GM12878 (cell line): ENCODE results near the gene ADRB1. TPM values are rescaled to one million over a fixed set of nuclear protein-coding genes. Genes with fewer than 3 reads are reported as not detected.

Experiments
- ATAC-seq: fragments of 200-7000 bp; cut with Tn5 transposase; 3 replicates; pipeline ENCODE4 v1.9.1; 2020; ENCODE audit warnings: mild to moderate bottlenecking, moderate library complexity
- BruUV-seq: library from RNA; stranded (reverse); fragments of 400-500 nt; replicated peaks from 2 replicates; lab custom pipeline; 2021; lab: Mats Ljungman, UMichigan
- CTCF ChIA-PET: fragments of 300-600 bp; sonication (Branson Sonifier 250); formaldehyde crosslinking; extraction: SDS; loops from one replicate; lab custom pipeline; 2021; ENCODE audit warnings: inconsistent platforms; lab: Yijun Ruan, JAX
- POLR2A ChIA-PET: fragments of 350-600 bp; formaldehyde crosslinking; extraction: SDS; loops from one replicate; lab custom pipeline; 2021; ENCODE audit warnings: inconsistent platforms; lab: Charles Lee
- RAD21 ChIA-PET: fragments of 300-600 bp; sonication (Branson Sonifier 250); formaldehyde crosslinking; loops from one replicate; lab custom pipeline; 2023; ENCODE audit warnings: antibody characterized with exemption; ENCODE audit not compliant: unreplicated experiment; lab: Charles Lee
- SMC1A ChIA-PET: fragments of 300-600 bp; sonication (Branson Sonifier 250); formaldehyde crosslinking; loops from one replicate; lab custom pipeline; 2023; ENCODE audit not compliant: unreplicated experiment, uncharacterized antibody; lab: Charles Lee
- DNase-seq: peaks from one replicate; pipeline ENCODE4 v3.0.0-alpha.2; 2011; ENCODE audit warnings: low read depth, low spot score
- FAIRE-seq: peaks from 3 replicates; lab custom pipeline; 2011; peaks lifted over from hg19 to GRCh38; lab: Jason Lieb, UNC
- H2AFZ ChIP-seq: 2 replicates; pipeline ENCODE4 v1.6.0; 2011; ENCODE audit warnings: low read depth, low read length, control low read depth; ENCODE audit not compliant: control insufficient read depth
- H3K27ac ChIP-seq: 2 replicates; pipeline ENCODE4 v1.5.1; 2011; ENCODE audit warnings: control low read depth; ENCODE audit not compliant: control insufficient read depth, insufficient read depth
- H3K27me3 ChIP-seq, 2 experiments: replicated peaks in 1 of 2; 2 replicates each; pipeline versions ENCODE4 v1.6.0 to v1.6.1; 2011; ENCODE audit warnings: low read length in 1 of 2; ENCODE audit not compliant: control insufficient read depth in 2 of 2, insufficient read depth in 2 of 2
- H3K36me3 ChIP-seq, 2 experiments: 2 replicates each; pipeline ENCODE4 v1.5.1; 2011; ENCODE audit warnings: low read length in 1 of 2; ENCODE audit not compliant: control insufficient read depth in 2 of 2, insufficient read depth in 2 of 2
- H3K4me1 ChIP-seq: 2 replicates; pipeline ENCODE4 v1.6.1; 2011; ENCODE audit warnings: mild to moderate bottlenecking, low read length, moderate library complexity, mixed read lengths; ENCODE audit not compliant: control insufficient read depth, insufficient read depth
- H3K4me2 ChIP-seq: 2 replicates; pipeline ENCODE4 v1.6.0; 2011; ENCODE audit warnings: control low read depth; ENCODE audit not compliant: control insufficient read depth, insufficient read depth
- H3K4me3 ChIP-seq: fragments of 200-600 bp; sonication (generic); 2 replicates; pipeline ENCODE4 v1.5.1; 2016
- H3K79me2 ChIP-seq: 2 replicates; pipeline ENCODE4 v1.6.0; 2011; ENCODE audit warnings: low read length; ENCODE audit not compliant: control insufficient read depth, insufficient read depth
- H3K9ac ChIP-seq: 2 replicates; pipeline ENCODE4 v1.8.0; 2011; ENCODE audit warnings: low read length, control low read depth, mixed read lengths; ENCODE audit not compliant: control insufficient read depth, insufficient read depth
- H3K9me3 ChIP-seq: replicated peaks from 3 replicates; pipeline ENCODE4 v1.5.1; 2011; ENCODE audit warnings: mild to moderate bottlenecking, low read length; ENCODE audit not compliant: control insufficient read depth, insufficient read depth
- H4K20me1 ChIP-seq: 2 replicates; pipeline ENCODE4 v1.6.0; 2011; ENCODE audit not compliant: control insufficient read depth, insufficient read depth
- BCL11A ChIP-seq: IDR thresholded peaks from 2 replicates; pipeline ENCODE4 v1.6.1; 2011; ENCODE audit warnings: low read depth, low read length
- CREM ChIP-seq: IDR thresholded peaks from 2 replicates; pipeline ENCODE4 v1.6.1; 2014; ENCODE audit warnings: antibody characterized with exemption, low read depth
- EED ChIP-seq: sonication (generic); IDR thresholded peaks from 2 replicates; pipeline ENCODE4 v1.6.1; 2016; ENCODE audit warnings: antibody characterized with exemption, low read depth
- FOS ChIP-seq: IDR thresholded peaks from 3 replicates; pipeline ENCODE4 v1.6.1; 2011; ENCODE audit warnings: borderline replicate concordance; ENCODE audit not compliant: insufficient read length; ENCODE audit errors: extremely low read depth
- IRF4 ChIP-seq: IDR thresholded peaks from 2 replicates; pipeline ENCODE4 v1.6.1; 2011; ENCODE audit warnings: low read depth, low read length
- JUNB ChIP-seq: IDR thresholded peaks from 2 replicates; pipeline ENCODE4 v1.6.1; 2016; ENCODE audit warnings: antibody characterized with exemption, mild to moderate bottlenecking
- NKRF ChIP-seq: fragments of 450-650 bp; conservative IDR thresholded peaks from 2 replicates; pipeline ENCODE4 v1.6.1; 2017; ENCODE audit warnings: mild to moderate bottlenecking, moderate library complexity
- RBBP5 ChIP-seq: fragments of 200-600 bp; sonication (generic); conservative IDR thresholded peaks from 2 replicates; pipeline ENCODE4 v1.6.1; 2016
- RUNX3 ChIP-seq: IDR thresholded peaks from 2 replicates; pipeline ENCODE4 v1.6.1; 2012; ENCODE audit warnings: low read length, inconsistent platforms
- TCF3 ChIP-seq: IDR thresholded peaks from 2 replicates; pipeline ENCODE4 v1.6.1; 2012; ENCODE audit warnings: low read depth, mild to moderate bottlenecking, low read length, borderline replicate concordance; ENCODE audit not compliant: insufficient read depth
- WRNIP1 ChIP-seq: IDR thresholded peaks from 2 replicates; pipeline ENCODE4 v1.6.1; 2011; ENCODE audit warnings: low read depth, low read length, improper control_type of control experiment, borderline replicate concordance
- WGBS: methylation state at CpG from one replicate; pipeline ENCODE4 v1.1.6; 2016; ENCODE audit warnings: low lambda C conversion rate; ENCODE audit not compliant: insufficient replicate concordance, insufficient coverage; ENCODE audit errors: missing lambda C conversion rate; 5-methylcytosine and 5-hydroxymethylcytosine counted together
- in situ Hi-C: fragments of 300-500 bp; cut with MboI; formaldehyde crosslinking; loops from 9 replicates; pipeline ENCODE4 v1.14.3; 2018; ENCODE audit warnings: mixed read lengths
- intact Hi-C: fragments of 100-400 bp; cut with micrococcal nuclease; formaldehyde crosslinking; loops from one replicate; pipeline ENCODE4 v1.14.2; 2022; ENCODE audit not compliant: unreplicated experiment
- polyA plus RNA-seq, 11 experiments: library from polyadenylated mRNA; depleted of rRNA in 4 of 11; unstranded in 6 of 11; stranded (reverse) in 5 of 11; fragments of >200 nt; fragmentation: Nextera tagmentation in 4 of 11; fragmentation: Illumina TruSeq in 1 of 11; extraction: Ambion mirVana in 4 of 11; extraction: Trizol in 1 of 11; gene quantifications; 1 replicate in 1 of 11; 2 replicates in 10 of 11; pipeline versions ENCODE4 v1.2.1 to v1.2.3, GENCODE V29; 2011 to 2016; ENCODE audit warnings: inconsistent platforms in 2 of 11, missing spikeins in 2 of 11, low read depth in 1 of 11
- total RNA-seq, 4 experiments: library from RNA; depleted of rRNA in 3 of 4; stranded (reverse); fragments of >200 nt in 3 of 4; fragmentation: Illumina TruSeq in 1 of 4; extraction: Trizol in 1 of 4; gene quantifications; 2 replicates each; pipeline versions ENCODE4 v1.2.1 to v1.2.3, GENCODE V29; 2013 to 2021
- TF ChIP-seq, protein P1 (sequence below): IDR thresholded peaks from 2 replicates; pipeline ENCODE4 v1.6.1; 2012; ENCODE audit warnings: low read depth, low read length, improper control_type of control experiment

ADRB1 gene
- total and polyA plus RNA-seq, 10 of the 15 experiments (the other 5 are each of a cell fraction or from before 2014, with no cell fraction given): 0.26 to 4.5 (median 1.1) TPM

DNA sequence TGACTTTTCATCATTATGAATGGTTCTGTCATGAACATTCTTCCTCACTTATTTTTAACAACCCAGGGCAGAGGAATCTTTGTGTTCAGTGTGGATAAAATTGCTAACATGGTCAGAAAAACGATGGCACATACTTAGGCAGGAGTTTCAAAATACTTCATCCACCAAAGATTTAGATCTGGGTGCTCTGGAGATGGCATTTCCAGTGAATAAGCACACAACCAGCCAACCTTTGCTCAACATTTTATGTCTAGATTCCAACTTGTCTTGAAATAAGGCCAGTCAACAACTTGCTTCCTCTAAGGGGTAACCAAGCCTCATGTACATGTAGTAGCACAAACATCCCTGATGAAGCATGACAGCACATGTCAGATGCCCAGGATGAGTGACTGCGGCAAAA is 33.4 kb upstream of the ADRB1 start:
- intact Hi-C loops (no loop called here), in situ Hi-C loops (no loop called here)
- no peak overlapping the region for H3K4me3 ChIP-seq
- H3K9ac ChIP-seq: no peak overlapping the region
- FAIRE-seq (no peak), ATAC-seq (no peak), DNase-seq (no peak)
- H3K27me3 ChIP-seq: no peaks in the 10 kb centered on the region
- H3K36me3 ChIP-seq: no peaks in the 10 kb centered on the region
- no peak overlapping the region for H3K4me2 ChIP-seq
- H4K20me1 ChIP-seq: no peaks in the 10 kb centered on the region
- RAD21 ChIA-PET: no interaction called here
- no TSS peak for BruUV-seq
- H3K9me3 ChIP-seq: no peaks in the 10 kb centered on the region; the same call in 2 of the 3 replicates
- no peaks in the 10 kb centered on the region for H3K4me1 ChIP-seq
- H2AFZ ChIP-seq: no peak overlapping the region
- WGBS: 52% methylated on average over 2 of the region's 2 CpGs
- SMC1A ChIA-PET: no interaction called here
- no peak overlapping the region for H3K27ac ChIP-seq
- H3K79me2 ChIP-seq: no peaks in the 10 kb centered on the region
- TF ChIP-seq CREM: no peak
- no peak for TF ChIP-seq FOS
- TF ChIP-seq RUNX3: no peak
- TF ChIP-seq RBBP5: no peak
- TF ChIP-seq JUNB: no peak
- no peak for TF ChIP-seq BCL11A
- no peak for TF ChIP-seq IRF4
- TF ChIP-seq, protein P1, sequence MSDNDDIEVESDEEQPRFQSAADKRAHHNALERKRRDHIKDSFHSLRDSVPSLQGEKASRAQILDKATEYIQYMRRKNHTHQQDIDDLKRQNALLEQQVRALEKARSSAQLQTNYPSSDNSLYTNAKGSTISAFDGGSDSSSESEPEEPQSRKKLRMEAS: no peak
- TF ChIP-seq NKRF: no peak
- no peak for TF ChIP-seq EED
- no peak for TF ChIP-seq TCF3
- TF ChIP-seq WRNIP1: no peak
- POLR2A ChIA-PET: no interaction called here
- CTCF ChIA-PET: no interaction called here
